GM12873 (cell line): ENCODE results near the gene DDAH2.

Experiments used
- CTCF ChIP-seq: IDR thresholded peaks from 2 replicates; pipeline ENCODE4 v1.5.1; 2012; ENCODE audit warnings: low read depth, mild to moderate bottlenecking, moderate library complexity, low read length, control low read depth; ENCODE audit not compliant: insufficient read depth; ENCODE audit errors: missing control alignments

The DDAH2 gene

DNA sequence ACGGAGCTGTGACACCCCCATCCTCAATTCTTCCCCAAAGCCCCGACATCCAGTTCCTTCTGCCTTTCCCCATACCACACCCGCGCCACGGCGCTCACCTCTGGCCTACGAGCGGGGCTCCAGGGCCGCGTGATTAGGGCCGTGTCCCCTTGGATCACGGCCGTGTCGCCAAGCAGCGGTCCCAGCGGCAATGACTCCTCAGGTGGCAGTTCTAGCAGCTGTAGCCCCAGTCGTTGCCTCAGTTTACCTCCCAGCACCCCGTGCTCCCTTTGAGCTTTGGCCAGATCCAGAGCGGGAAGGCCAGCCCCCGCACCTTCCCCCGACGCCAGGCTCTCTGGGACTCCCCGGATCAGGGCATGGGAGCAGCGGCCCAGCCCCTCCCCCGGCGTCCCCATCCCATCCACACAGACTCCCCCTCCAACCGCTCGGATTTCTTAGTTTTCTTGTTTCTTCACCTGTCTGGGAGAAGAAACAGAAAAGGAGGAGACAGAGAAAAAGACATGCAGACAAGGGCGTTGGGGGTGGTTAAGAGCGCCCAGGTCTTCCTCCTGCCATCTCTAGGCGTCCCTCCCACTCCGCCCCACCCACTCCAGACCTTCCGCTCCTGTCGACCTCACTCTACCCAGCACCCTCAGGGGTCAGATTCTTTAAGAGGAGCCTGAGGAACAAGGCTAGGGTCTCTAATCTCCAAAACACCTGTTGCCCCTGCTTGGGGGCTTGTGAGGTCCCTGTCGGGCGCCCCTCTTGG, at the start of gene DDAH2:
TSS of gene DDAH2 (minus strand) at position 533 of the 748 bp plus-strand sequence. CDS start at position 395, 138 bp downstream.
- TF ChIP-seq CTCF = peak; percentile 76

- TF ChIP-seq CTCF = no peak
These were observed 49.1 kb upstream of the DDAH2 start for GRCh38 chr6:31778193-31778592.

DNA sequence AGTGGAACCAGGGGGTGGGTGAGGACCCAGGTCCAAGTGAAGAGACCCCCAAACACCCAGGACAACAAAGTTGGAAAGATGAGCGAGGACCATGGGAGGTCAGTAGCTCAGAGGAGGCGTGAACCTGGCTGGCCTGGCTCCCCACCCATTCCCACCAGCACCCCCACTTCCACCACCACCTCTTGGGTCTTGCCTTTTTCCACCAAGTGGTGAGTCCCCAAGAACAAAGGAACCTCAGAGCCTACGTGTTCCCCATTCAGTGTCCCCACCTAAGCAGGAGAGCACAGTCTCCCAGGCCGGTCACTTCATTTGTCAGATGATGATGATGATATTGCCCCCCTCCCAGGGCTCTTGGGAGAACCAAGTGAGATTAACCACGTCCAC, 48.6 kb upstream of the DDAH2 start:
- TF ChIP-seq CTCF = no peak

DNA sequence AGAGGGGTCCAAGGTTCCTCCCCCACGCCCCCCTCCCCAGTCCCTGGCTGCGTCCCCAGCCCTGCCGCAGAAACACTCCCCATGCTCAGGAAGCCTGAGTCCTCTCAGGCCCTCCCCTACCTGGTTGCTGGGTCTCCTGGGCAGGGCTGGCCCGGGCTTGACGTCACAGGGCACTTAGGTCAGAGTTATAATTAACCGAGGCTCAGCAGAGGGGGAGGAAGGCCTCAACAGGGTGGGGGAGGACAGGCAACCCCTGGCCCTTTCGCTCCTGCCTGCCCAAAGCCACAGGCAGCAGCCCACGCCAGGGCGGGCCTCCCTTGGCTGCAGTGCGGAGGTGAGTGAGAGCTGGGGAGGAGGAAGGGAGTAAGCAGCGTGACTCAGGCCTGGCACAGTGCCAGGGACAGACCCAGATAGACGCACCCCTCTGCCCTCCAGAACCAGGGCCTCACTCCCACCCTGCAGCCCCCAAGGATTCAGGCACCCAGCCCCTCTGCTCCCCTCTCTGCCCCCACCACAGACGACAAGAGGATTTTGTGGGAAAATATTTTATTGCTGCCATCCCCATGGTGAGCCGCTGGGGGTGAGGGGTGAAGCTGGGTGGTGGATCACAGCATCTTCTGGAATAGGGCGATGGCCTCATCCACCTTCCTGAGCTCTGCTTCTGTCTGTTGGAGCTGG, 48.0 kb upstream of the DDAH2 start, which contains the start of gene VWA7:
TSS of gene VWA7 (minus strand) at position 340 of the 678 bp plus-strand sequence. CDS start 549 bp downstream, outside the sequence.
- TF ChIP-seq CTCF = peak; percentile 18

GRCh38 chr6:31776485-31776988, 47.4 kb upstream of the DDAH2 start:
- no peak for TF ChIP-seq CTCF

GRCh38 chr6:31775633-31776484, 46.8 kb upstream of the DDAH2 start:
- TF ChIP-seq CTCF = no peak
